ENCODE results near the gene HGS. TPM values are rescaled to one million over a fixed set of nuclear protein-coding genes. Genes with fewer than 3 reads are reported as not detected.

Gene HGS
- total and polyA plus RNA-seq, 12 donors = 33.1 to 102 (median 39.3) TPM

- H3K4me1 ChIP-seq = peaks cover 0 to 22% (median 16%) of the 10 kb centered on the region in 9 donors
- ATAC-seq = no peak
- intact Hi-C loops (cut with DNase I) = no loop called here
- H3K9me3 ChIP-seq = no peaks in the 10 kb centered on the region
- no peak overlapping the region for H3K27ac ChIP-seq
- 87 to 92% methylated on average over 32 of the region's 33 CpGs for WGBS, 2 donors
- no peak for TF ChIP-seq CTCF (IDR thresholded peaks at IDR 0.05)
- H3K36me3 ChIP-seq = peaks cover 0 to 8% (median 0%) of the 10 kb centered on the region in 9 donors
- no peak overlapping the region for H3K4me3 ChIP-seq
- peaks cover 0 to 6% (median 0%) of the 10 kb centered on the region in 7 donors for H3K27me3 ChIP-seq
- DNase-seq = no peak
These were observed 35.8 kb downstream of the HGS start for GRCh38 chr17:81719410-81720266.

GRCh38 chr17:81720267-81721071, 36.7 kb downstream of the HGS start:
- Histone ChIP-seq H3K4me1 (peaks cover 0 to 22% (median 16%) of the 10 kb centered on the region in 9 donors), H3K27ac (no peak overlapping the region), H3K4me3 (no peak overlapping the region), H3K9me3 (no peaks in the 10 kb centered on the region), H3K36me3 (peaks cover 0 to 8% (median 0%) of the 10 kb centered on the region in 9 donors), H3K27me3 (peaks cover 0 to 6% (median 0%) of the 10 kb centered on the region in 7 donors)
- no peak for TF ChIP-seq CTCF (IDR thresholded peaks at IDR 0.05)
- DNase-seq (no peak), ATAC-seq (no peak)
- WGBS, 2 donors = 80 to 82% methylated on average over 33 of the region's 33 CpGs
- intact Hi-C loops (cut with DNase I) = no loop called here

- H3K27me3 ChIP-seq = peaks cover 0 to 6% (median 0%) of the 10 kb centered on the region in 7 donors
- WGBS, 2 donors = 56 to 64% methylated on average over 10 of the region's 10 CpGs
- H3K4me3 ChIP-seq = no peak overlapping the region
- peak in 1 of 2 donors; percentile 47 for DNase-seq
- H3K9me3 ChIP-seq = no peaks in the 10 kb centered on the region
- H3K27ac ChIP-seq = no peak overlapping the region
- intact Hi-C loops (cut with DNase I) = no loop called here
- peaks cover 0 to 22% (median 16%) of the 10 kb centered on the region in 9 donors for H3K4me1 ChIP-seq
- peak; percentile 66 to 88 (median 76) for ATAC-seq
- peaks cover 0 to 8% (median 0%) of the 10 kb centered on the region in 9 donors for H3K36me3 ChIP-seq
- no peak for TF ChIP-seq CTCF (IDR thresholded peaks at IDR 0.05)
These were observed 38.6 kb downstream of the HGS start for GRCh38 chr17:81722184-81723120.
